ENCODE measurements around the gene MRI1.
"Not testable (repeated sequence)": the region's sequence is repeated elsewhere in the genome, so short reads cannot be mapped to it uniquely, and the experiment has no call there.

MRI1 gene

DNA sequence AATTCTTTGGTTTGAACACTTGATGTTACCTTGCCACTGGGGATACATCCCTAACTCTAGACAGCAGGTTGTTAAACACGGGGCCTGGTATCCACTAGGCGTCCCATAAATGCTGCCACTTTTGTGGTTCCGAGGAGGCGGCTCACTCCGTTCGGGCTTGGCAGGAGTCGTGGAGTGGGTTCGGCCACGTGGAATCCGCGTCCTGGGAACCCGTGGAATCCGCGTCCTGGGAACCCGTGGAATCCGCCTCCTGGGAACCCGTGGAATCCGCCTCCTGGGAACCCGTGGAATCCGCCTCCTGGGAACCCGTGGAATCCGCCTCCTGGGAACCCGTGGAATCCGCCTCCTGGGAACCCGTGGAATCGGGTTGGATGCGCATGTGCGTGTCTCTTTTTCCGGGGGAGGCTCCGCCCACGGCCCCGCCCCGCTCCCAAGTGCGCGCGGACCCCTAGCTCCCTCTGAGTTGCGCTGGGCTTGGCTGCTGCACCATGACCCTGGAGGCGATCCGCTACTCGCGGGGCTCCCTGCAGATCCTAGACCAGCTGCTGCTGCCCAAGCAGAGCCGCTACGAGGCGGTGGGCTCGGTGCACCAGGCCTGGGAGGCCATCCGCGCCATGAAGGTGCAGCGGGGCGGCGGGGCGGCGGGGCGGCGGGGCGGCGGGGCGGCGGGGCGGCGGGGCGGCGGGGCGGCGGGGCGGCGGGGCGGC lies at the start of gene MRI1:
Gene MRI1 (plus strand): TSS at position 422 of the 707 bp plus-strand sequence. CDS start 67 bp downstream, at position 489.
- peak; percentile 80 for DNase-seq (ENCODE audit: low read depth)

DNA sequence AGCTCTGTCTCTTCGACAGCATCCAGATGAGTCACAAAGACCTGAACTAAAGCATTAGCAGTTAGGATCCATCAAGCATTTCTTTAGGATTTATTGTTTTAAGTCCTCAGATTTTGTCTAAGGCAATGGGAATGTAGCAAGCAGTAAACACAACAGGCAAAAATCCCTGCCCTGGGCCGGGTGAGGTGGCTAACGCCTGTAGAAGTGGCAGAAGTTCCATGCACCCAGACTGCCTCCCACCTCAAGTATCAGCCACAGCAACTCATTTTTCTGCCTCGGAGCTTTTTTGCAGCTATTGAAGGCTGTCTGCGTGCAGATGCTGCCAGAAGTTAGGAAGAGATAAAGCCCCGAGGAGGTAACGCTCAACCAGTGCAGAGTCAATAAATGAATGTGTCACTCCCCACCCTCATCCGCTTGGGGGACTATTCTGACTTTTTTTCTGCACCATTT lies 47.1 kb upstream of the MRI1 start:
- DNase-seq (ENCODE audit: low read depth), result peak; percentile 56

DNA sequence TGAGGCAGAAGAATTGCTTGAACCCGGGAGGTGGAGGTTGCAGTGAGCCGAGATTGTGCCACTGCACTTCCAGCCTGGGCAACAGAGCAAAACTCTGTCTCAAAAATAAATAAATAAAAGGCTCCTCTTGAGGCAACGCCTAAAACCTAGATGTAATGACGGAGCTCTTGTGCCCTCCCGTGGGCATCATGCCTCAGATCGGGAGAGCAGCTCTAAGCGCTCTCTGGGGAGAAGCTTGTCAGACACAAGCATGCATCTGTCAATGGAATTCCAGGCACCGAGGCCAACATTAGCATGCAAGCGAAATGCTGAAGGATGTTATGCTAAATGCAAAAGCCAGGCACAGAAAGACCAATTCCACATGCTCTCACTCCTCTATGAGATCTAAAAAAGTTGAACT lies 45.6 kb upstream of the MRI1 start:
- DNase-seq (ENCODE audit: low read depth), result peak; percentile 79

DNA sequence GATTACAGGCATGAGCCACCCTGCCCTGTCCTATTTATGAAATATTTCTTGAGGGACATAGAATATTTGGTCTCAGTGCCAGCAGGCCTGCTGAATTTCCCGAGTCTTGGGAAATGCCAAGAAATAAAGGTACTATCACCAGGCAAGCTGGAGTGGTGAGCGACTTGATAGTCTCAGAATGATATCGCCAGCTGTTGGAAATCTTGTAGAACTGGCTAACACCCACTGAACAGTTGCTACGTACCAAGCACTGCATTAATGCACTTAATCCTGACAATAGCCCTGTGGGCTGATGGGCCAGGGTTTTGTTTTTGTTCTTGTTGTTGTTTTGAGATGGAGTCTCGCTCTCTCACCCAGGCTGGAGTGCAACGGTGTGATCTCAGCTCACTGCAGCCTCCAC lies 42.2 kb upstream of the MRI1 start:
- no peak for DNase-seq (ENCODE audit: low read depth)

DNA sequence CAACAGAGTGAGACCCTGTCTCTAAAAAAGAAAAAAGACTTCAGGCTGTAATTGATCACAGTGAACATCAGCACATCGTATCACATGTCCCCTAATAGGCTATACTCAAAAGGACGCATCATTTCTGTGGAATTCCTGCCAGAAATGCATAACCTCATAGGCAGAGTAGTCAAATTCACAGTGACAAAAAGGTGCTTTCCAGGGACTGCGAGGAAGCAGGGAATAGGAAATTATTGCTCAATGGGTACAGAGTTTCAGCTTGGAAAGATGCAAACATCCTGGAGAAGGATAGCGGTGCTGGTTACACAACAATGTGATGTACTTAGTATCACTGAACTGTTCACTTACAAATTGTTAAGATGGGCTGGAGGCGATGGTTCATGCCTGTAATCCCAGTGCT lies 41.1 kb upstream of the MRI1 start:
- DNase-seq (ENCODE audit: low read depth), result no peak

DNA sequence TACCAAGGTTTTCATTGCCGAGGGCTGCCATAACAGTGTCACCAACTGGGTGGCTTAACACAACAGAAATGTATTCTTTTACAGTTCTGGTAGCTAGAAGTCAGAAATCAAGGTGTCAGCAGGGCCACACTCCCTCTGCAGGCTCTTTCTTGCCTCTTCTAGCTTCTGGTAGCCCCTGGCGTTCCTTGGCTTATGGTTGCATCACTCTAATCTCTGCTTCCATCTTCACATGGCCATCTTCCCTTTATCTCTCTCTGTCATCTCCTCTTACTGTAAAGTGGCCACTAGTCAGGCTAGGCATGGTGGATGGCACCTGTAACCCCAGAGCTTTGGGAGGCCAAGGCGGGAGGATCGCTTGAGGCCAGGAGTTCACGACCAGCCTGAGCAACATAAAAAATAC lies 38.0 kb upstream of the MRI1 start:
- no peak for DNase-seq (ENCODE audit: low read depth)

DNA sequence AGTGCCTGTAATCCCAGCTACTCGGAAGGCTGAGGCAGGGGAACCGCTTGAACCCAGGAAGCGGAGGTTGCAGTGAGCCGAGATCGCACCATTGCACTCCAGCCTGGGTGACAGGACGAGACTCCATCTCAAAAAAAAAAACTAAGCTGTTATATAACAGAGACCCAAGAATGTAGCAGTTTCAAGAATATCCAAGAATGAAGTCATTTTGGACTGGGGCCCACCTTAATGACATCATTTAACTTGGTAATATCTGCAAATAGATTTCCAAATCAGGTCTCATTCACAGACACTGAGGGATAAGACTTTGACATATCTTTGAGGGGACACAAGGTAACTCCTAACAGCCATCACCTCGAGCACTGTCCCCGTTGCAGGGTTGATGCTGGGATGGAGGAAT lies 36.5 kb upstream of the MRI1 start:
- DNase-seq (ENCODE audit: low read depth), result peak; percentile 68

DNA sequence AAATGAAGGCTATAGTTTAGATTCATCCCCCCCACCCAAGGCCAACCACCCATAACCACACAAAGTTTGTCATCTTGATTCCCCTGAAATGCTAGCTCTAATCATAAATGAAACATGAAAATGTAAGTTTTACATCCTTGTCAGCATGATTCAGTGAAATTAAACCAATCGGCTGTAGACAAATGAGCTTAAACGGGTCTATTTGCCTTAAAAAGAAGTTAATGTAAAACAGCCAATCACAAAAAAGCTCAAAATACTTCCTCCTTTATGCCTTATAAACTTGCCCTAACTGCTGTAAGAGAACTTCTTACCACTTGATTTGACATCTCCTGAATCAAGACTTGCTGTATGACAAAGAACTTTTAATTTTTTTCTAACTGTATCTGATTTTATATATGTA lies 34.5 kb upstream of the MRI1 start:
- DNase-seq (ENCODE audit: low read depth), result peak; percentile 60

DNA sequence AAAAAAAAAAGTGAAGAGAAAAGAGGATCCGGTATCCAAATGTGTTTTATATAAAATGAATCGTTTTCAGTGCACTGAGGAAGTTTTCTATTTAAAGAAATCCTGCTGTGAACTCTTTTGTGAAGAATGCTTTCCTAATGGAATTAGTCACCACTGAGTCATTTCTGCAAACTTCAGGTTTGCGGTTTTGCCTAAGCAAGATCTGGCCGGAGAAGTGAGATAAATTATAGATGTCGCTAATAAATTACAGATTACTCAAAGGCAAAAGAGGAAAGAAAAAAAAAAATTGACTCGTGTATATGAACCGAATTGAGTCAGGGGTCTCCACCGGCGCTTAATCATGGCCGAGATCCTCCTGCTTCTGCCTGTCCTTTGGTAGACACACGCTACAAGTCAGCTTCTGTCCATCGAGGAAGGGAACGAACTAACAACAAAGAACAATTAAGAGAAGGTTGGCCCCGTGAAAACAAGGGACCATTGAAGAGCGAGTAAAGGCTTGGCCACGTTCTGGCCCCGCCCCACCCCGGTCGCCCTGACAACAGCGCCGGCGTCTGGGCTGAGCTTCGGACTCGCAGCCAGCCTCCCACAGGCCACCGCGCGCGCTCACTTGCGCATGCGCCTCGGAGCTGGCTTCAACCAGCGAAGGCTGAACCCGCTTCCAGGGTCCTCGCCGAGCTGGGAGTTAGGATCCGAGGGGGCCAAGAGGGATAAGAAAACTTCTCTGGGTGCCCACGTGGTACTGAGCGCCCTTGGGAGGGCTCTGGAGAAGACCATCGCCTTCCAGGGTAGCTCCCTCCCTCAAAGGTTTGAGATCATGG lies 33.0 kb upstream of the MRI1 start:
- peak; percentile 97 for DNase-seq (ENCODE audit: low read depth)

DNA sequence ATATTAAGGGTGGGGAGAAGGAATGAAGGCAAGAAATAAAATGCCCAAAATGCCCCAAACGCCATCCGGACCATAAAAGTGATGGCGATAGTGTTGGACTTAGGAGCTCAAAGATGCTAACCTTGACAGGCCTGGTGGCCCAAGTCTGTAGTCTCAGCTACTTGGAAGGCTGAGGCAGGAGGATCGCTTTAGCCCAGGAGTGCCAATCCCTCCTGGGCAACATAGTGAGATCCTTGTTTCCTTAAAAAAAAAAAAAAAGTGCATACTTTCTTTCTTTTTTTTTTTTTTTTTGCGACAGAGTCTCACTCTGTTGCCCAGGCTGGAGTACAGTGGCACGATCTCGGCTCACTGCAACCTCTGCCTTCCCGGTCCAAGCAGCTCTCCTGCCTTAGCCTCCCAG lies 32.0 kb upstream of the MRI1 start:
- no peak for DNase-seq (ENCODE audit: low read depth)

DNA sequence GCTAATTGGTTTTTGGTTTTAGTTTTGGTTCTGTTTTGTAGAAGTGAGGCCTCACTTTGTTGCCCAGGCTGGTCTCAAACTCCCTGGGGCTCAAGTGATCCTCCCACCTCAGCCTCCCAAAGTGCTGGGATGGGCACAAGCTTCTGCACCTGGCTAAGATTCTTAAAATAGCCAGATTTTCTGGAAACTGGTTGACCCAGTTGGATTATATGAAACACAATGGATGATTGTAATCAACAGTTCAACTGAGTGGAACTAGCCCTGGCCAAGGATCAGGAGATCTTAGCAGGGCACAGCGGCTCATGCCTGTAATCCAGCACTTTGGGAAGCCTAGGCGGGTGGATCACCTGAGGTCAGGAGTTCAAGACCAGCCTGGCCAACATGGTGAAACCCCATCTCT lies 29.6 kb upstream of the MRI1 start:
- no peak for DNase-seq (ENCODE audit: low read depth)

DNA sequence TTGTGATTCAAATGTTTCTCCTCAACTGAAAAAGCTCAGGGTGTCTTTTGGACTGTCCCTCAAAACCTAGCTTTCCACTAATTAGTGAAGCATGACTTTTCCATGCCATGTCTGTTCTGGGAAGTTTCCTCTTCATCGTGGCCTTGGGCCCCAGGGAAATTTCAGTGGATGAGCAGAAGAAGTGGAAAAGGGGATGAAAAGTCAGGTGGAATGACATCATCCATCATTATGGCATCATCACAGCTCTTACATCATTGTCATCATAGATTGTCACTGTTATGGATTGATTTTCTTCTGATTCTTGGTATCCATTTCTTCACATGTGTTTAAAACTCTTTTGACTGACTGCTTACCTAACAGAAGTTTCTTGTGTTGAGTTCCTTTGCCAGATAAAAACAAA lies 26.2 kb upstream of the MRI1 start:
- DNase-seq (ENCODE audit: low read depth), result no peak

DNA sequence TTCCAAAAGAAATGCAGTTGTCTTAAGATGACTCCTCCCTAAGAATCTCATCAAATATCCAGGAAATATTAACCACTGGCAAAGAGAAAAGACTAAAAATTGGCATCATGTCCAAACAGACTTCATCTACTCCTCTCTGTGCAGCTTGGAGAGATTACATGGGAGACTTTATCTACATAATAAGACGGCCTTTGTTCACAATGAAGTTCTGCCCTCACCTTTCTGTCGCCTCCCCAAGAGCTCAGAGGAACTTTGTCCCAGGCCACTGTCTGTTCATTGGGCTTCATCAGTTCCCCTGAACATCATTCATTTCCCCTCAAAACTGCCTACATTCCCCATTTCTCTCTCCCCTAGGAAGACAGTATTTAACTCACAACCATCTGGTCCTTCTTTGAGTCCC lies 22.4 kb upstream of the MRI1 start:
- no peak for DNase-seq (ENCODE audit: low read depth)

DNA sequence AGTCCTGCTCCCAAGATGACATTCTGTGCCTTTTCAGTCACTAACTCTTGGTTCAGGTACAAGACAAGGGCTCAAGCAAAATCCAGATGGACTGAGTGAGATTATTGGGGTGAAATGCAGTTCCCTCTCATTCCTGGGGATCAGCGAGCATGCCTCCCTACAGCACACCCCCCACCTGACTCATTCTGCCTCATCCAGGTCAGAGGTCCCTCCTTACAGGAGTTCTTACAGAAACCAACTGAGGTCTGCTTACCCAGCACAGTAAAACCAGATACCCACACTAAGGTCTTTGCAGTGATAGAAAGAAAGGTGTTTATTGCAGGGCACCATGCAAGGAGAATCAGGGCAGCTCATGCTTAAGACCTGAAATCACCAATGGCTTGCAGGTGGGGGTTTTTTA lies 21.6 kb upstream of the MRI1 start:
- DNase-seq (ENCODE audit: low read depth), result no peak

DNA sequence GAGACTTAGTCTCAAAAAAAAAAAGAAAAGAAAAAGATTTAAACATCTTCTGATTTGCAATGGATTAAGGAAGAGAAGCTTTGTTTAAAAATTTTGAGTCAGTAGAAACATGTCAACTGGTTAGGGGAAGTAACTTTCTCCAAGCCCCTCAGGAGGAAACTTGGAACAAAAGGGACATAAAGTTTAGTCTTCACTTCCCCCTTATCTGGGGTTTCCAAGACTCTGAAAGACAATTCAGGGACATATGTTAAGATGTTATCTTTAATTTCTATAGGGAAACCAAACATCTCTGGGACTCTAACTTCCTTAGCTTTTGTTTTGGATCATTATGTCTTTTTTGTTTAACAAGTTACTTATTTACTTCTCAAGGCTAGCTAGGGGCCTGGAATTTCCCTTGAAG lies 20.1 kb upstream of the MRI1 start:
- no peak for DNase-seq (ENCODE audit: low read depth)

DNA sequence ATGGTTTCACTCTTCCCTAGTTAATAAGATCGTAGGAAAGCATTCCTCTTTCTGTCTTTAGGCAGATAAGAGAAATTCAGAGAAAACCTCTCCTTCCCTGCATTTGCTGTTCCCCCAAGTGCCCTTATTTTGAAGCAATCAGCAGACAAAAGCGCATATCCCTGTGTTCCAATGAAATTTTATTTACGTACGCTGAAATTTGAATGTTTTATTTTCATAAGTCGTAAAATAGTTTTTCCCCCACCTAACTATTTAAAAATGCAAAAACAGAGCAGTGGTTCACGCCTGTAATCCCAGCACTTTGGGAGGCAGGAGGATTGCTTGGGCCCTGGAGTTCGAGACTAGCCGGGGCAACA lies 17.2 kb upstream of the MRI1 start:
- DNase-seq (ENCODE audit: low read depth), result no peak

DNA sequence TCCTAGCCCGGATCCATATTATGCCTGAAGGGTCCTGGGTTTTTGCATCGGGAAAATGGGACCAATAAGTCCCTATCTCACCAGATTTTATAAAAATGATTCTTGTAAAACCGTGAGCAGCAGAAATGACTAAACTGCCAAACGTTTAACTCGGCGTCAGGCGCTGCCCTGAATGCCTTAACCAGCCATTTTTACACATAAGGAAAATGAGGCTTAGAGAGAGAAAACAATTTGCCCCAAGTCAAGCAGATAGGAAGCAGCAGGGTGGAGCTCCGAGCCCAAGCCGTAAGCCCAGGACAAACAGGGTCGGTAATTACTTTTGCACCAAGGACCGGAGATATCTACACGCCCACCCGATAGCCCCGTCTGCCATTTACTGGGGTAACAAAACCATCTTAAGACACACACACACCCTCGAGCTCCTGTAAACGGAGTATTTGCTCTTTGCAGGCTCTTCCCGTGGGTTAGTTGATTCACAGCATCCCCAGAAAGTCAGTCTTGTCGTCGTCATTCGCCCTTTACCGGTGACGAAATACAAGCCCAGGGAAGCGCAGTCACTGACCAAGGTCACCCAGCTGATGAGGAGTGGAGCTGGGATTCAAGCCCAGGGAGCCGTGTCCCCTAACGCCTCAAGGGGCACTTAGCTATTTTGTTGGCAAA lies 16.0 kb upstream of the MRI1 start:
- peak; percentile 48 for DNase-seq (ENCODE audit: low read depth)

DNA sequence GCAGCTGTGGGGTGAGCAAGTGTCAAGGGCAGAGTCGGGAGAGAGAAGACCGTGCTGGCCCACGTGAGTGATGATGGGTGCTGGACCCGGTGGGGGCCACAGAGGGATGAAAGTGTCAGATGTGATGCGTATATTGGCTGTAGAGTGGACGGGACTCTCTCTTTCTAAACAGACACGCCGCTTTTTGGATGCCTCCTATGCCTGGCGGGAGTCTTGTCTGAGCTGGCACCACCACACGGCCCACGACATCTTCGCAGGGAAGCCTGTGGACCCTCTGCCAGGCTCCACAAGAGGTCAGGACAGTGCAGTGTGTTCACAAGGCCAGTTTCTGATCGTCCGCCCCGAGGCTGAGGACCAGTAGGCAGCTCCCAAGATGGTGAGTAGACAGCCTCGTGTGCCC lies 12.9 kb upstream of the MRI1 start:
- DNase-seq (ENCODE audit: low read depth), result no peak

DNA sequence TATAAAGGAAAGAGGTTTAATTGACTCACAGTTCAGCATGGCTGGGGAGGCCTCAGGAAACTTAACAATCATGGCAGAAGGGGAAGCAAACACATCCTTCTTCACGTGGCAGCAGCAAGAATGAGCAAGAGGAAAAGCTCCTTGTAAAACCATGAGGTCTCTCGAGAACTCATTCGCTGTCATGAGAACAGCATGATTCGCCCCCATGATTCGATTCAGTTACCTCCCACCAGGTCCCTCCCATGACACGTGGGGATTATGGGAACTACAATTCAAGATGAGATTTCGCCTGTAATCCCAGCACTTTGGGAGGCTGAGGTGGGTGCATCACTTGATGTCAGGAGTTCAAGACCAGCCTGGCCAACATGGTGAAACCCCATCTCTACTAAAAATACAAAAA lies 10.7 kb upstream of the MRI1 start:
- not testable (repeated sequence) for DNase-seq (ENCODE audit: low read depth)

DNA sequence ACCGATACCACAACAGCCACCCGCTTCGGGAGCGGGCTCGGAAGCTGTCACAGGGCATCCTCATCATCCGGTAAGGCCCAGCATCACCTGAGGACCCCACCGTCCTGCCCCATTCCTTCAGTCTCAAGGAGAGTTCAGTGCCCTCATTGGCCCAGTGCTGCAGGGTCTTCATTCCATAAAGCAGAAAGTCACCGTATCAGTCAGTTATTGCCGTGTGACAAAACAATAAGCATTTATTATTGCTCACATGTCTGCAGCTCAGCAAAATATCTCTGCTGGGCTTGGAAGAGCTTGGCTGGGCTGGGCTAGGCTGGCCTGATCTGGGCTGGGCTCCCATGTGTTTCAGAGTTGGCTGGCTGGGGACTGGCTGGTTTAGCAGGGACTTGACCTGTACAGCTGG lies 8.1 kb upstream of the MRI1 start:
- DNase-seq (ENCODE audit: low read depth), result no peak

DNA sequence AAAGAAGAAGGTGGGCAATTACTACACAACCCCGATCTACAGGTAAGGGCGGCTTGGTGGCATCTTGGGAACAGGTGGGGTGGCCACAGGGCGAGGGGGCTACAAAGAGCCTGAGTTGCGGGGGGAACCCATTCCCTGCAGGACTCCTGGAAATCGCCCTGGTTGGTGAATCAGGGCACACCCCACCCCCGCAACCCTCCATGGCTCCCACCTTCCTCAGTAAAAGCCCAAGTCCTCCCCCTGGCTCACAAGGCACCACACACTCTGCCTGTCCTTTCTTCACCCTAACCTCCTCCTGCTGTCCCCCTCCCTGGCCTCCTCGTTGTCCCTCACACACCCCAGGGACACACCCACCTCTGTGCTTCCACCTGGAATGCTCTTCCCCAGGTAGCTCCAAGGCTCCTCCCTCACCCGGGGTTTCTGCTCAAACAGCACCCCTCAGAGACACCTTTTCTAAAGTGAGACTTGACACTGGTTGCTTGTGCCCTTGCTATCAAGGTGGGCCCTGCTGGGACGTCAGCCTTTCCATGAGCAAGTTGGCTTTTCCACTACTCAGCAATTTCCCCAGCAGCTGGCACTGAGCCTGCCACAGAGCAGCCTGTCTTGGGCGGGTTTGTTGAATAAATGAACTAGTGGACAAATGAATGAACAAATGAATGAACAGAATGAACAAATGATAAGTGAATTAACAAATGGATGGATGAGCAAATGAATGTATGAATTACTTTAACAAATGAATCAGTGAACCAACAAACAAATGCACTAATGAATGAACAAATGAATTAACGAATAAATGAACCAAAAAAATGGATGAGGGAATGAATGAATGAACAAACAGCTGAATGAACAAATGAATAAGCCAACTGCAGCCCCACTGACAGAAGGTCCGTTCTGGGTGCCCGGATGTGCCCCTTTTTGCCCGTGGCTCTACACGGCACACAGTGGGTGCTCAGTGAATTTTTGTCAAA lies 6.2 kb upstream of the MRI1 start:
- no peak for DNase-seq (ENCODE audit: low read depth)

DNA sequence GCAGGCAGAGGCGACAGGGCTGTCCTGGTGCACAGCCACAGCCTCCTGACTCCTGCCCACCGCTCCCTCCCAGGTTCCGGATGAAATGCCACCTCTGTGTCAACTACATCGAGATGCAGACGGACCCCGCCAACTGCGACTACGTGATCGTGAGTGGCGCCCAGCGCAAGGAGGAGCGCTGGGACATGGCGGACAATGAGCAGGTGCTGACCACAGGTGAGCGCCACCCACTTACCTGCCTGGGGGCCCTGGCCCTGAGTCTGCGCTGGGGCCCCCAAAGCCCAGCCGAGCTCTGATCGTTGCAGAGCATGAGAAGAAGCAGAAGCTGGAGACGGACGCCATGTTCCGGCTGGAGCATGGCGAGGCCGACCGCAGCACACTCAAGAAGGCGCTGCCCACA lies 5.5 kb upstream of the MRI1 start:
- no peak for DNase-seq (ENCODE audit: low read depth)
